Pancreas (tissue), 10 donors: ENCODE measurements around the gene NANOS2. TPM values are rescaled to one million over a fixed set of nuclear protein-coding genes. Genes with fewer than 3 reads are reported as not detected.
A peak's percentile ranks its signal among the peaks of the same experiment; 100 is the strongest.

Experiments used
- ATAC-seq, 4 donors: fragments of 200-7000 bp; cut with Tn5 transposase; one replicate each; pipeline versions ENCODE4 v1.8.0 to v1.9.1; 2020; ENCODE audit warnings: mild to moderate bottlenecking in 4 of 4, moderate library complexity in 4 of 4
- DNase-seq, 6 donors: peaks; one replicate each; pipeline ENCODE4 v3.0.0-alpha.2; 2020
- FAIRE-seq: peaks from 2 replicates; lab custom pipeline; 2012; peaks lifted over from hg19 to GRCh38; lab: Jason Lieb, UNC
- H3K27ac ChIP-seq, 4 donors: fragments of 200-600 bp; sonication (generic); 1 replicate in 3 of 4; 2 replicates in 1 of 4; pipeline versions ENCODE4 v1.5.0 to v1.8.0; 2020
- H3K27me3 ChIP-seq, 4 donors: fragments of 200-600 bp; one replicate each; pipeline ENCODE4 v1.8.0; 2021
- H3K36me3 ChIP-seq, 3 donors: fragments of 200-600 bp; sonication (generic) in 1 of 3; one replicate each; pipeline versions ENCODE4 v1.5.0 to v1.8.0; 2020 to 2021
- H3K4me1 ChIP-seq, 3 donors: fragments of 200-600 bp; one replicate each; pipeline ENCODE4 v1.8.0; 2021
- H3K4me3 ChIP-seq, 4 donors: fragments of 200-600 bp; sonication (generic) in 2 of 4; one replicate each; pipeline versions ENCODE4 v1.5.0 to v1.8.0; 2020 to 2021
- H3K9me3 ChIP-seq, 4 donors: fragments of 200-600 bp; one replicate each; pipeline ENCODE4 v1.8.0; 2021
- WGBS, 2 donors: extraction: QIAGEN DNeasy Blood & Tissue Kit; methylation state at CpG; one replicate each; pipeline ENCODE4 v1.1.7; 2013; 5-methylcytosine and 5-hydroxymethylcytosine counted together
- intact Hi-C, 3 donors: fragments of 100-400 bp; cut with DNase I; formaldehyde crosslinking; loops; one replicate each; pipeline versions ENCODE4 v1.11.1 to v1.14.2; 2022
- polyA plus RNA-seq, 2 donors: library from polyadenylated mRNA; stranded (reverse); fragments of 200-250 nt; gene quantifications; one replicate each; pipeline ENCODE4 v1.2.3, GENCODE V29; 2013
- total RNA-seq, 6 donors: library from RNA; stranded (reverse); fragmentation: NEBNext Ultra II Directional in 4 of 6; extraction: Animal tissue kit (Norgen Biotek cat#: 25700) in 4 of 6; gene quantifications; one replicate each; pipeline versions ENCODE4 v1.2.1 to v1.2.4, GENCODE V29; 2021 to 2023
- TF ChIP-seq, protein P1 (sequence below), 4 donors: fragments of 200-600 bp; sonication (generic) in 3 of 4; IDR thresholded peaks; one replicate each; pipeline versions ENCODE4 v1.5.0 to v1.8.0; 2021; ENCODE audit warnings: antibody characterized with exemption in 4 of 4
- donor health status: healthy with polysubstance abuse.
- donor health status: DM: no; HTN: no; CAD: no; lungs with moderate emphysema.
- donor health status: DM: no; HTN: no; CAD: no.
- donor health status: control.
- donor health status: control.
- donor health status: Bipolar disorder and iron deficiency.
- donor health status: DM: yes; HTN: yes; CAD: no.
- donor health status: DM: no; HTN: no; CAD: no.
- donor health status: DM: no; HTN: no; CAD: no.
- donor health status: DM: yes; HTN: yes; CAD: no.

Gene NANOS2
- total and polyA plus RNA-seq, 8 donors, result not detected

DNA sequence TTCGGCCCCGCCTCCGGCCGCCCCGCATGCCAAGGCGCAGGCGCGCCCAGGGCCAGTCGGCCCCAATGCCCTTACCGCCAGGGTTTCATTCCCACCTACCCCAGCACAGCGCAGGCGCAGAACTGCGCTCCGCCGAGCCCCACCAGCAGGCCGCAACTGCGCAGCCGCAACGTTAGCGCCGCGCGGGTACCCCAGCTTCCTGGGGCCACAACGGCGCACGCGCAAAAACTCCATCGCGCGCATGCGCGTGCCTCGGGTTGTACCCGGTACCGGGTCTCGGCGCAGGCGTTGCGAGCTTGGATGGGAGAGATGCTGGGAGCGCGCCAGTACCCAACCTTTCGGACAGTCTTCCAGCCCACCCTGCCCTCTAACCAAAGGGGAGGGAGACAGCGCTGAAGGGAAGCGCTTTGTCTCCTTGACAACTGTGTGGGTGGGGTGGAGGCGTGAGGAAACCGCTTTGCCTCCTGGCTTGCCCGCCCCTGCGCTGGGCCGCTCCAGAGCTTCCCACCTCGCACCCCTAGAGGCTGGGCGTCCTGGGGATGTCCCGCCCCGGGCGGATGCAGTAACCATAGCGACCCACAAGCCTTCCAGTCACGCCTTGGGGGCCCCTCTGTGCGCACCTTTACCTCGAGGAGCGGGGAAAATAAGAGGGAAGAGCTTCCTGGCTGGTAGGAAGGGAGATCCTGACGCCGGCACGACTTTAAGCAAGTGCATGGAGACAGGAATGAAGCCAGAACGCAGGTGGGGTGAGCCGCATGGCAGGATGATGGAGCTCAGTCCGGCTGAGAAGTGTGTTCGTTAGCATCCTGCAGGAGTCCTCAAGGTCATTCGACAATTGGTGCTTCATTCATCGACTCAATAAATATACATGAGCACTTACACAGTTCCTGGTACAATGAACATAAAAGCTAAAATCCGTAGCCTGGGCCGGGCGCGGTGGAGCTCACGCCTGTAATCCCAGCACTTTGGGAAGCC lies 11.6 kb downstream of the NANOS2 start:
- peak; percentile 41 for FAIRE-seq
- H3K9me3 ChIP-seq, result no peaks in the 10 kb centered on the region

DNA sequence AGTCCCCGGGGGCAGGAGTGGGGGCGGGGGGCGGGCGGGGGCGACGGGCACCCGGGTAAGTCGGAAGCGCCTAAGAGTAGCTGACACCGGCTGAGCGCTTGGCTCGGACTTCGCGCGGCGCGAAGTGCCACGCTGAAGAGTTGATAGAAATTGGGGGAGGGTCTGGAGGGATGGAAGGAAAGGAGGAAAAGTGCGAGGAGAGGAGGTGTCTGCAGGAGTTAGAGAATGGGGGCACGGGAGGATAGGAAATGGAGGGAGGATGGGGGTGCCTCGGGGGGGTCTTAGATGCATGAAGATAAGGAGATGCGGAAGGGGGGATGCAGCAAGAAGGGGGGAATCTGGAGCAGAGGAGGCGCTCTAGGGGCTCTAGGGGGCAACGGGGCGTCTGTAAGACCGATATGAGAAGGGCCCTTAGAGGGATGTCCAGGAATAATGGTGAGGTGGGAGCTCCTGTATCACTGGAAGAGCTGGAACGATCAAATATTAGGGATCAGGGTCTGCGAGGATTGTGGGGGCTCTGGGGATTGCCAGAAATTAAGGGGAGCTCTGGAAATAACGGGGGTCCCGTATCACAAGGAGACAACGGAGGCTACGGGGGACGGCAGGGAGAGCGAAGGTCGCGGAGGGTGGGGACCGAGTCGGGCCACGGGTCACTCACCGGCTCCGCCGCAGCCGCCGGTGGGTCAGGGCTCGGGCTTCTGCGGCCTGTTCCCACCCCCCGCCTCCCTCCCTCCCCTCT lies 12.5 kb downstream of the NANOS2 start, which contains the start of gene MYPOP:
Gene MYPOP, minus strand, starts transcription at position 702 of the 739 bp plus-strand sequence. CDS start 840 bp downstream, outside the sequence.
- TF ChIP-seq, protein P1, sequence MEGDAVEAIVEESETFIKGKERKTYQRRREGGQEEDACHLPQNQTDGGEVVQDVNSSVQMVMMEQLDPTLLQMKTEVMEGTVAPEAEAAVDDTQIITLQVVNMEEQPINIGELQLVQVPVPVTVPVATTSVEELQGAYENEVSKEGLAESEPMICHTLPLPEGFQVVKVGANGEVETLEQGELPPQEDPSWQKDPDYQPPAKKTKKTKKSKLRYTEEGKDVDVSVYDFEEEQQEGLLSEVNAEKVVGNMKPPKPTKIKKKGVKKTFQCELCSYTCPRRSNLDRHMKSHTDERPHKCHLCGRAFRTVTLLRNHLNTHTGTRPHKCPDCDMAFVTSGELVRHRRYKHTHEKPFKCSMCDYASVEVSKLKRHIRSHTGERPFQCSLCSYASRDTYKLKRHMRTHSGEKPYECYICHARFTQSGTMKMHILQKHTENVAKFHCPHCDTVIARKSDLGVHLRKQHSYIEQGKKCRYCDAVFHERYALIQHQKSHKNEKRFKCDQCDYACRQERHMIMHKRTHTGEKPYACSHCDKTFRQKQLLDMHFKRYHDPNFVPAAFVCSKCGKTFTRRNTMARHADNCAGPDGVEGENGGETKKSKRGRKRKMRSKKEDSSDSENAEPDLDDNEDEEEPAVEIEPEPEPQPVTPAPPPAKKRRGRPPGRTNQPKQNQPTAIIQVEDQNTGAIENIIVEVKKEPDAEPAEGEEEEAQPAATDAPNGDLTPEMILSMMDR (IDR thresholded peaks at IDR 0.05), result no peak
- 1% methylated on average over 41 to 47 of the region's 47 CpGs for WGBS, 2 donors
- peaks cover 0 to 10% (median 0%) of the 10 kb centered on the region in 3 donors for H3K36me3 ChIP-seq
- peak within 1 kb of the TSS; percentile 47 to 74 (median 56) for H3K4me3 ChIP-seq
- DNase-seq (peak in 1 of 6 donors; percentile 33), FAIRE-seq (no peak), ATAC-seq (peak in 1 of 4 donors; percentile 0)
- no peaks in the 10 kb centered on the region for H3K9me3 ChIP-seq
- H3K27ac ChIP-seq, result peak within 1 kb of the TSS in 3 of 4 donors; percentile 35 to 66 (median 60)
- H3K27me3 ChIP-seq, result no peaks in the 10 kb centered on the region
- H3K4me1 ChIP-seq, result peaks cover 8 to 21% (median 17%) of the 10 kb centered on the region in 3 donors
- intact Hi-C loops, result no loop called here

More for the DNA sequence above, 11.6 kb downstream of the NANOS2 start:
- 1 to 2% methylated on average over 73 of the region's 73 CpGs for WGBS, 2 donors
- H3K4me1 ChIP-seq, result peaks cover 8 to 21% (median 17%) of the 10 kb centered on the region in 3 donors
- DNase-seq (peak; percentile 97 to 100 (median 100)), ATAC-seq (peak; percentile 92 to 98 (median 94))
- H3K27ac ChIP-seq, result peak overlapping the region in 3 of 4 donors; percentile 35 to 66 (median 60)
- peak overlapping the region; percentile 47 to 74 (median 56) for H3K4me3 ChIP-seq
- no peaks in the 10 kb centered on the region for H3K27me3 ChIP-seq
- H3K36me3 ChIP-seq, result peaks cover 0 to 9% (median 0%) of the 10 kb centered on the region in 3 donors
- intact Hi-C loops, result no loop called here
- TF ChIP-seq, protein P1 (IDR thresholded peaks at IDR 0.05), result no peak

DNA sequence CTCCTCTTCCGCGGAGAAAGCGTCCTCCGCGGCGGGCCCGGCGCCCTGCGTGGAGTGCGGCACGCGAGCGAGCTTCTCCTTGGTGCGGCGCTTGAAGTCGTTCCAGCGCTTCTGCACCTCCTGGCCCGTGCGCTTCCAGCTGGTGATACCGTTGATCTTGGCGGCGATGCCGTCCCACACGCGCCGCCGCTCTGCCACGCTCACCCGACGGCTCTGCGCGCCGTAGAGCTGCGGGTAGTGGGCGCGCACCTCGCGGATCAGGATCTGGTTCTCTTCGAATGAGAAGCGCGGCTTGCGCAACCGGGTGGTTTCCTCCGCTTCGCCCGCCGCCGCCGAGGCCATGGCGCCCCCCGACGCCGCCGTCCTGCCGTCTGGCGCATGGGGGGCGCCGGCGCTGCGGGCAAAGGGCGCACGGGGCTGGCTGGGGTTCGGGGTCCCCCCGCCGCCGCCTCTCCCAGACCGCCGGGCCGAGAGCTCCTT lies 13.1 kb downstream of the NANOS2 start:
- WGBS, 2 donors, result 3 to 7% methylated on average over 54 to 69 of the region's 69 CpGs
- Histone ChIP-seq H3K36me3 (peaks cover 0 to 10% (median 0%) of the 10 kb centered on the region in 3 donors), H3K4me1 (peaks cover 8 to 21% (median 17%) of the 10 kb centered on the region in 3 donors), H3K4me3 (peak overlapping the region; percentile 38 to 74 (median 56)), H3K27ac (peak overlapping the region in 2 of 4 donors; percentile 22 to 38), H3K27me3 (no peaks in the 10 kb centered on the region), H3K9me3 (no peaks in the 10 kb centered on the region)
- ATAC-seq (peak in 3 of 4 donors; percentile 1 to 5 (median 2)), FAIRE-seq (no peak), DNase-seq (peak; percentile 32 to 78 (median 49))
- intact Hi-C loops, result no loop called here
- TF ChIP-seq, protein P1 (IDR thresholded peaks at IDR 0.05), result no peak

DNA sequence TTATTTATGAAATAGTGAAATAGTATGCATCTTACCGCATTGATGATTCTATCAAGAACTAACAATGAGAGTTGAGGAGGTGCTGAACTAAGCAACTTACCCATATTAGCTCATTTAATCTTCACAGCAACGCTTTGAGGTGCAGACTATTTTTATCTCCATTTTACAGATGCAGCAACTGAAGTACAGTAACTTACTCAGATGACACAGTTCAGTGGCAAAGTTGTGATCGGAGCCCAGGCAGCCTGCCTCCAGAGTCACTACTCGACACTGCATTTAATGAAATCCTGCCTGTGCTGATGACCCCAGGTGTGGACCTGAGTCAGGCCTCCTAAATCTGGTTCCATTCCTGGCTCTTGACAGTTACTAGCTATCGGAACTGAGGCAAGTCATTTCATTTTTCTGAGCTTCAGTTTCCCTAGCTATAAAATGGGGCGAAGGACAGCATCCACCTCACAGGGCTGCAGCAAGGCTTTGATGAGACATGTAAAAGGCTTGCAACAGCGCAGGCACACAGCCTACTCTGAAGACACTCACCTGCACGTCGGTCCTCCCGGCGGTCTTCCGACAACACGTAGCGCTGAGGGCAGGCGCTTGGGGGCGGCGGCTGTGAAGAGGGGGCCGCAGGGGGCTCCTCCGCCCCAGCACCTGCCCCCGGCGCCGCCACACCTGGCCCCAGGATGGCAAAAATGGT lies 13.7 kb downstream of the NANOS2 start:
- H3K36me3 ChIP-seq, result peaks cover 0 to 10% (median 0%) of the 10 kb centered on the region in 3 donors
- DNase-seq, result peak in 1 of 6 donors; percentile 48
- TF ChIP-seq, protein P1 (IDR thresholded peaks at IDR 0.05), result no peak
- ATAC-seq, result no peak
- H3K4me3 ChIP-seq, result peak overlapping the region; percentile 38 to 74 (median 56)
- intact Hi-C loops, result no loop called here
- FAIRE-seq, result no peak
- H3K27ac ChIP-seq, result peak overlapping the region in 2 of 4 donors; percentile 22 to 38
- H3K4me1 ChIP-seq, result peaks cover 8 to 21% (median 17%) of the 10 kb centered on the region in 3 donors
- H3K27me3 ChIP-seq, result no peaks in the 10 kb centered on the region
- WGBS, 2 donors, result 53% methylated on average over 22 of the region's 22 CpGs
- no peaks in the 10 kb centered on the region for H3K9me3 ChIP-seq
